ENCODE results near the gene C4orf50. TPM values are rescaled to one million over a fixed set of nuclear protein-coding genes. Genes with fewer than 3 reads are reported as not detected.

The C4orf50 gene
- total RNA-seq, 1 donor from 2014 or later, result 0.05 TPM

- no peak for TF ChIP-seq CTCF (IDR thresholded peaks at IDR 0.05; ENCODE audit: unreplicated experiment)
- no peak for DNase-seq (ENCODE audit: low spot score)
- Mint-ChIP-seq H3K4me1 (ENCODE audit: unreplicated experiment) (peaks cover 16% of the 10 kb centered on the region), H3K27ac (ENCODE audit: unreplicated experiment) (no peak overlapping the region), H3K27me3 (ENCODE audit: unreplicated experiment) (peaks cover 13% of the 10 kb centered on the region), H3K9me3 (ENCODE audit: unreplicated experiment) (no peaks in the 10 kb centered on the region), H3K36me3 (ENCODE audit: low read depth, unreplicated experiment) (peaks cover 3% of the 10 kb centered on the region), H3K4me3 (ENCODE audit: unreplicated experiment) (no peak overlapping the region)
Measured at GRCh38 chr4:5992171-5992827, 25.9 kb downstream of the C4orf50 start.

GRCh38 chr4:5991405-5991804 is 26.8 kb downstream of the C4orf50 start:
- Mint-ChIP-seq H3K4me1 (ENCODE audit: unreplicated experiment) (peaks cover 11% of the 10 kb centered on the region), H3K36me3 (ENCODE audit: low read depth, unreplicated experiment) (peaks cover 3% of the 10 kb centered on the region), H3K4me3 (ENCODE audit: unreplicated experiment) (no peak overlapping the region), H3K9me3 (ENCODE audit: unreplicated experiment) (no peaks in the 10 kb centered on the region), H3K27ac (ENCODE audit: unreplicated experiment) (no peak overlapping the region), H3K27me3 (ENCODE audit: unreplicated experiment) (peaks cover 13% of the 10 kb centered on the region)
- no peak for TF ChIP-seq CTCF (IDR thresholded peaks at IDR 0.05; ENCODE audit: unreplicated experiment)
- no peak for DNase-seq (ENCODE audit: low spot score)

- Mint-ChIP-seq H3K27me3 (ENCODE audit: unreplicated experiment) (peaks cover 8% of the 10 kb centered on the region), H3K4me1 (ENCODE audit: unreplicated experiment) (peaks cover 10% of the 10 kb centered on the region), H3K27ac (ENCODE audit: unreplicated experiment) (no peak overlapping the region), H3K9me3 (ENCODE audit: unreplicated experiment) (no peaks in the 10 kb centered on the region), H3K36me3 (ENCODE audit: low read depth, unreplicated experiment) (peaks cover 3% of the 10 kb centered on the region), H3K4me3 (ENCODE audit: unreplicated experiment) (no peak overlapping the region)
- DNase-seq (ENCODE audit: low spot score), result no peak
- no peak for TF ChIP-seq CTCF (IDR thresholded peaks at IDR 0.05; ENCODE audit: unreplicated experiment)
Measured at GRCh38 chr4:5990446-5991160, 27.6 kb downstream of the C4orf50 start.

GRCh38 chr4:5989236-5990225 is 28.7 kb downstream of the C4orf50 start:
- DNase-seq (ENCODE audit: low spot score), result no peak
- H3K4me3 Mint-ChIP-seq (ENCODE audit: unreplicated experiment), result no peak overlapping the region
- peaks cover 10% of the 10 kb centered on the region for H3K4me1 Mint-ChIP-seq (ENCODE audit: unreplicated experiment)
- peaks cover 7% of the 10 kb centered on the region for H3K27me3 Mint-ChIP-seq (ENCODE audit: unreplicated experiment)
- H3K9me3 Mint-ChIP-seq (ENCODE audit: unreplicated experiment), result peaks cover 5% of the 10 kb centered on the region
- peaks cover 3% of the 10 kb centered on the region for H3K36me3 Mint-ChIP-seq (ENCODE audit: low read depth, unreplicated experiment)
- no peak overlapping the region for H3K27ac Mint-ChIP-seq (ENCODE audit: unreplicated experiment)
- TF ChIP-seq CTCF (IDR thresholded peaks at IDR 0.05; ENCODE audit: unreplicated experiment), result no peak
